Medulla oblongata (tissue), 1 donor: ENCODE measurements around the gene PPIH.
"Not testable (repeated sequence)": the region's sequence is repeated elsewhere in the genome, so short reads cannot be mapped to it uniquely, and the experiment has no call there.

Source experiments
- DNase-seq: peaks from one replicate; pipeline ENCODE4 v3.0.0-alpha.2; 2015; ENCODE audit errors: extremely low spot score

Gene PPIH

DNA sequence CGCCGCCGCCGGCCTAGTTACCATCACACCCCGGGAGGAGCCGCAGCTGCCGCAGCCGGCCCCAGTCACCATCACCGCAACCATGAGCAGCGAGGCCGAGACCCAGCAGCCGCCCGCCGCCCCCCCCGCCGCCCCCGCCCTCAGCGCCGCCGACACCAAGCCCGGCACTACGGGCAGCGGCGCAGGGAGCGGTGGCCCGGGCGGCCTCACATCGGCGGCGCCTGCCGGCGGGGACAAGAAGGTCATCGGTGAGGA is 24.2 kb downstream of the PPIH start:
- not testable (repeated sequence) for DNase-seq

DNA sequence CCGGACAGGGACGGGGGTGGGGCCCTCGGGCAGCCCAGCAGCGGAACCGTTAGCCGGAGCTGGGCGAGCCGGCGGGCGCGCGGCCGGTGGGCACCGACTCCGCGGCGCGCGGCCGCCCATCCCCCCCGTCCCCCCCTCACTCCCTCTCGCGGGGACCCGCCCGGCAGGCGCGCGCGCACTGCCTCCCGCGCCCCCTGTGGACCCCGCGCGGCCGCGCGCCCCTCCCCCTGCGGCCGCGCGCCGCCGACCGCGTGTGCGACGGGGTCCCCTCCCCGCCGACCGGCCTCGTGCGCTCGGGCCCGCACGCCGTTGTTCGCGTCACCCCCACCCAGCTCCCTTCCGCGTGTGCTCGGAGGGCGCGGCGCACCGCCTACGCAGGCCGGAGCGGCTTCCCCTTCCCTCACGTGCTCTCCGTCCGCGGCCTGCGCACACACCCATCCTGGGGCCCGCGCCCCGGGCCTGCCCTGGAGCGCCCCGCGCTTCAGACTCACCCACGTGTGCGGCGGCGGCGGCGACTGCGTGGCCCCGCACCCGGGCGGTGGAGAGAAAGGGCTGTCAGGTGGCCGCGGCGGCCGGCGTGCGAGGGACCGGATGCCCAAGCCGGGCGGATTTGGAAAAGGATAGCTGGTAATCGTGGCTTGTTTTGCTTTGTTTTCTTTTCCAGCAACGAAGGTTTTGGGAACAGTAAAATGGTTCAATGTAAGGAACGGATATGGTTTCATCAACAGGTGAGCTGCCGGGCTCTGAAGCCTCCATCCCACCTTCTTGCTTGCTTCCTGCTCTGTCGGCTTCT is 24.7 kb downstream of the PPIH start:
- peak; percentile 69 for DNase-seq

DNA sequence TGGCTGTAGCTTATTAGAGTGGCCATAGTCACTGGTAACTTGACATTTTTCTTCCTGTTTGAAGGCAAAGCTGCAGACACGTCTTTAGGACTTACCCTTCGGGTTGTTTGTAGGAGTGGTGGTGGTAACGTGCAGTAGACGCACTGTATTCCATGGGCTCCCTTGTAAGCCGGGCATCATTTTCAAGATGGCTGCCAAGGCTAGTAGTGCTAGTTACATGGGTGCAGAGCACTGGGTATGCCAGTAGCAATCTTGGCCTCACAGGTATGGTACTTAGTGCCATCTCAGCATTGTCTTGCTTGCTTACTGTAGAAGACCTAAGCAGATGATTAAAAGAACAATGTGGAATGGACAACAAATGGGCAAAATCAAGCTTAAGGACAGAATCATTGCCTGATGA is 25.9 kb downstream of the PPIH start:
- DNase-seq = no peak

DNA sequence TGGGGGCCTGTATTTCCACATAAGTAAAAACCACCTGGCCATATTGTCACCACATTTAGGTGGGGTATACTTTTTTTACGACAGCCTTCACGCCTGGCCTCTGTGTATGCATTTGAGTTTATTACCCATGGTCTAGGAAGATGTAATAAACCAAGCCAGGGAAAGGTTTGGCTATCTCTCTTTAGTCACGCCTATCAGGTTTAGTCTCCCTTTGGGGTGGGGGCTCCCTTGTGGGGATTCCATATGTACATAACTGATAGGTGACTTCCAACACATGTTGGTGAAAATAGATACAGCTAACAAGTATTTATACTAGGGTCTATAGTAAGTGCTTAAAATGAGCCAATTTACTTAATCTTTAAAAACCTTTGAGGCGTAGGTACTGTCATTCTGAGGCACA is 28.2 kb downstream of the PPIH start:
- DNase-seq = no peak

DNA sequence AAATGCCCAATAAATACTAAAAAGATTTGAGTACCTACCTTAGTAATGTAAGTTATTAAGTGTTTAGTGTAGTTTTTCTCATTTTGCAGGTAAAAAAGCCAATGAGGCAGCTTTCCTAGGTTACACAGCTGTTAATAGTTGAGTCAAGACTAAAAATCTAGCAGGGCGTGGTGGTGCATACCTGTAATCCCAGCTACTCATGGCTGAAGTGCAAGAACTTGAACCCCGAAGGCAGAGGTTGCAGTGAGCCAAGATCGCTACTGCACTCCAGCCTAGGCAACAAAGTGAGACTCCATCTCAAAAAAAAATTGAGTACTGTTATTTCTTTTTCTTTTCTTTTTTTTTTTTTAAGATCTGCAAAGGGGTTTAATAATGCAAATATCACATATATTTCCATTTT is 31.7 kb downstream of the PPIH start:
- DNase-seq = no peak

DNA sequence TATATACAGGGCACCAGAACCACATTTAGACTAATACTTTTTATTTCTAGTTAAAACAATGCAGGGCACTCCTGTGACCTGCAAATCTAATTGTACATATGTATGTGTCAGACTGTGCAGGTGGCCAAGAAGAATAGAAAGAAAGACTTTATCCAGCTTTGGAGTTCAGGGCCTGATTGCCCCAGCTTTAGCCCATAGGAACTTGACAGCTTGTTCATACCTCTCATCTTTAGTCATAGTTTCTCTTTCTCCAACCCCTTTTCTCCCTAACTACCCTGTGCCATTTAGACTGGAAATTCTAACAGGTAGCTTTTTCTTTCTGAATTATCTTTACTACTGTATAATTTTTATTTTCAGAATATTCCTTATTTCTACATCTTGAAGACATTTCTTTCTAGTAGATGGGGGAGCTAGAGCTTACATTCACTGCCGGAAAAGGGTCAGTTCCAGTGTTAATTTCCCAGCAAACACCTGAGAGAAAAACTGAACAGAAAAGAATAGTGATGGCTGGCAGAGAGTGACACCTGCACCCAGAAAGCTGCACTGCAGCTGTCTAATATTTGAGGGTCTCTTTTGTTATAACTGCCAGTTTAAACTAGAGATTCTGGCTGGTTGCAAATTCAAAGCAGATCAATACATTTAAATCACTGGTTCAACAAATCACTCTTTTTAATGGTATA is 32.4 kb downstream of the PPIH start:
- no peak for DNase-seq

DNA sequence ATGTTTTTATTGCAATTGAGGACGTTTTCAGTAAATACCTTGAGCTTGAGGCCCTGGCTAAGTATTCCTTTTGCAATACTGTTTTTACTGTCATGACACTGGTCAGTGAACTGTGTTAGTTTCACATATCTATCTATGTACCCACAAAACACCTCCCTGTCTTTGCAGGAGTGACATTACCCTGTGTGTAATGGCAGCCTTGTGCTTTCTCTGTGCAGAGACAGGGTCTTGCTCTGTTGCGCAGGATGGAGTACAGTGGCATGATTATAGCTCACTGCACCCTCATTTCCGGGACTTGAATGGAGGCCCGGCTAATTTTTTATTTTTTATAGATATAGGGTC is 32.9 kb downstream of the PPIH start:
- DNase-seq = no peak

DNA sequence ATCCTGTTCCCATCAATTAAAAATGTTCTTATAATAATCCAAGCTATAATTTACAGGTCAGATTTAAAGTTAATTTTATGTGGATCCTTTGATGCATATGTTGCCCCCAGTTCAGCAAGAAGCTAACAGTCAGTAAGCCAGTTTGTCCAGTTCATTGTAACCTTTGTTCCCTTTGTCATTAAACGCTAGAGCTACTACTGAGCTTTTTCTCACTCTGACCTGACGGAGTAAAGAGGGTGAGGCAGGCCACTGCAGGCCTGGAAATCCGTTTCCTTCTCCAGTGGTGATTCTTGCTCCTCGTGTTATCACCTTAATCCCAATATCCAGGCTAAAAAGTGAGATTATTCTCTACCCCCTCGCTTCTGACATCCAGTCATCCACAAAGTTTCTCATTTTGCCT is 34.2 kb downstream of the PPIH start:
- no peak for DNase-seq

DNA sequence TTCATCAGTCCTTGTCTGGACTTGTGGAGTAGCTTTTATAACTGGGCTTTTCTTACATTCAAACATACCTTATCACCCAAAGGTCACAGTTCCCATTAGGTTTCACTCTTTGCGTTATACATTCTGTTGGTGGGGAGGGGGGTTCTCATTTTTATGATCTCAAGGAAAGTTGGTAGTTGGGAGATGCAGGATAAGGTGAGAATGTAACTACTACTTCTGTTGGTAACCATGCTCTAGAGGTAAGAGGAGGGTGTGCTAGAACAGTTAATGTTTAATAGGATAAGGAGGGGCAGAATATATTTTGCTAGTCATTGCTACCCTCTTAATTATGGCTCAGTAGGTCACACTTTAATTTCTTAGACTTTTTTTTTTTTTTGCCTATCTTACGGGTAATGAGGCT is 34.7 kb downstream of the PPIH start:
- no peak for DNase-seq

DNA sequence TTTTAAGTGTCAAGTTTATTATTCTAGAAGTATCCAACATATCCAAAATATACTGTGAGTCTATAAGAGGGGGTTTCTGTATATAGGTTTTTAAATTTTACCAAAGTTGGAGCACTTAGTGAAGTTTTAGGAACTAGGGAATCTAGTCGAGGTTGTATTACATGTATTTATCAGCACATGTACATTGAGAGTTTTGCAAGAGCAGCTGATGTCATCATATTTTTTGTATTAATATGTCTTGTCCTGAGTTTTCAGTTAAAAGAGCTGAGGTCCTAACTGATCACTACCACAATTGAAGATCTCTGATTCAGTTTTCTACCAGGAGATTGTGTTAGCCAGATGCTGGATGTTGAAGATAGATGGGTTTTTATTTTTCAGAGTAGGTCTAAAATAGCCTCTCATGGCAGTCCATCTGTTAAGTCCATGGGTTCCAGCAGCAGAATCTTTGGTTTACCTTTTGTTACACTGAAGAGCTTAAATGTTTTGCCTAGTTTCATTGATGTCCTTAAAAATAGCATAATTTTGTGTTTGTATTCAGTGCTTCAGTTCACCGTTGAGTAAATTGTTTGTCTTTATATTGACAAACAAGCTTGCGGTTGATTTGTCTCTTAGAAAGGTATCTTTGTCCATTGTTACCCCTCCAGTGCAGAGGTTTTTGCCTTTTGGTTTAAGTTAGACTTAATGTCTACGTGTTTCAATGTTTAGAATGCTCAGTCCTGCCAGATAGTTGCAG is 40.0 kb downstream of the PPIH start:
- no peak for DNase-seq

DNA sequence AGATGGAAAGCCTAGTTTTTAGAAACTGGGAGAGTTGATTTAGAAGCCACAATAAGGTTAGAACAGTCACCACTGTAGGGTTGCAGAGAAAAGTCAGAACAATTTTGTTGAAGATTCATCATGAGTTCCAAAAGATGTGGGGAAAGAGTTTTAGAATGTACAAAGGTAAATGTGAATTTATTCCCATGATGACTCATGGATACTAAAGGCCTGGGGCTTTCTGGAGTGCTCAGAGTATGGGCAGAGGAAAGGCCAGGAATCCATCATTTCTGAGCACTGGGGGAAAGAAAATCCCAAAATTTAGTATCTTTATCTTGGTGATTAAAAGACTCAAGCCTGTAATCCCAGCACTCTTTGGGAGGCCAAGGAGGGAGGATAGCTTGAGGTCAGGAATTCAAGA is 41.8 kb downstream of the PPIH start:
- DNase-seq = no peak

DNA sequence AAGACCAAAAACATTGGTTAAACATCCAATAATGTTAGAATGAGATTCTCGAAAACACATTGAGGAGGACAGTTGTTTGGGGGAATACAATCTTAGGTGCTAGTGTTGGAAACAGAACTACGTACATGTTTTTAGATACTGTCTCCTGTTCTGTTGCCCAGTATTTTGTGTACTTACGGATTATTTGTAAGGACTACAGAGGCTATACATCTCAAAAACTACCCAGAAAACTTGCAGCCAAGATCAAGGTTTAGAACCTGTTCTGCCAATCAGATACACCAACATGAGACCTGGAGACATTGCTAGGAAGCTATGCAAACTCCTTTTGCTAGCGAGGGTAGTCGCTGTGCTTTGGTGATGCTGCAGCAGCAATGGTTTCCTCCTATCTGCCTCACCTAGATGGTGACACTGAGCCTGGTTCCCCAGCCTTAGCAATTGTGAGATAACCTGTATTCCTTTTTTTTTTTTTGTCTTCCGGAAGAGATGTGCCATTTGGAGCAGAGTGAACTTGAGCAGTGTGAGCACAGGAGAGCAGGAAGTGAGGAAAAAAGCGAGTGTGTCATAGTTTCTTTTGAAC is 45.8 kb downstream of the PPIH start:
- DNase-seq = no peak

DNA sequence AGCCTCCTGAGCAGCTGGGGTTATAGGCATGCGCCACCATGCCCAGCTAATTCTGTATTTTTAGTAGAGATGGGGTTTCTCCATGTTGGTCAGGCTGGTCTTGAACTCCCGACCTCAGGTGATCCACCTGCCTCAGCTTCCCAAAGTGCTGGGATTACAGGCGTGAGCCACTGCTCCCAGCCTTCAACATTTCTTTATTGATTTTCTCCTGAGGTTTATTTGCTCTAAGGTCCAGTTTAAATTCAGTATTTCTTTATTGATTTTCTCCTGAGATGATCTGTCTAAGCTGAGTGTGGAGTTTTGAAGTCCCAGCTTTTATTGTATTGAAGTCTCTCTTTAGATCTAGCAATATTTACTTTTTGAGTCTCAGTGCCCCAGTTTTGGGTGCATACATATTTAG is 54.6 kb downstream of the PPIH start:
- not testable (repeated sequence) for DNase-seq

DNA sequence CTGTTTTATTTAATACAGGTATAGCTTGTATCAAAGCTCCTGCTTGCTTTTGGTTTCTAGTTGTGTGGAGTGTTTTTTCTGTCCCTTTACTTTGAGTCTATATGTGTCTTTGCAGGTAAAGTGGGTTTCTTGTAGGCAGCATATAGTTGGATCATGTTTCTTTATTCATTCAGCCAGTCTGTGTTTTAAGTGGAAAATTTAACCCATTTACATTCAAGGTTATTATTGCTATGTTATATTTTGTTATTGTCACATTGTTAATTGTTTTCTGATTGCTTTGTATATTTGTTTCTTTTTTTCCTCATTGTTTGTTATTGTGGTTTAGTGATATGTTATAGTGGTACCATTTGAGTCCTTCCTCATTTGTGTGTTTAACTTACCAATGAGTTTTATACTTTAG is 55.1 kb downstream of the PPIH start:
- DNase-seq = no peak

DNA sequence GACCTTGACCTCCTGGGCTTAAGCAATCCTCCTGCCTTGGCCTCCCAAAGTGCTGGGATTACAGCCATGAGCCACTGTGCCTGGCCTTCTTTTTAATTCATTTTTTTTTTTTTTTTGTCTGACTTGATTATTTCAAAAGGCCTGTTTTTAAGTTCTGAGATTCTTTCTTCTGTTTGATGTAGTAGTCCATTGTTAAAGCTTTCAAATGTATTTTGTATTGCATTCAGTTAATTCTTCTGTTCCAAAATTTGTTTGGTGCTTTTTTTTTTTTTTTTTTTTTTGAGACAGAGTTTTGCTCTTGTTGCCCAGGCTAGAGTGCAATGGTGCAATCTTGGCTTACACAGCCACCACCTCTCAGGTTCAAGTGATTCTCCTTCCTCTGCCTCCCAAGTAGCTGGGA is 56.2 kb downstream of the PPIH start:
- DNase-seq = not testable (repeated sequence)

DNA sequence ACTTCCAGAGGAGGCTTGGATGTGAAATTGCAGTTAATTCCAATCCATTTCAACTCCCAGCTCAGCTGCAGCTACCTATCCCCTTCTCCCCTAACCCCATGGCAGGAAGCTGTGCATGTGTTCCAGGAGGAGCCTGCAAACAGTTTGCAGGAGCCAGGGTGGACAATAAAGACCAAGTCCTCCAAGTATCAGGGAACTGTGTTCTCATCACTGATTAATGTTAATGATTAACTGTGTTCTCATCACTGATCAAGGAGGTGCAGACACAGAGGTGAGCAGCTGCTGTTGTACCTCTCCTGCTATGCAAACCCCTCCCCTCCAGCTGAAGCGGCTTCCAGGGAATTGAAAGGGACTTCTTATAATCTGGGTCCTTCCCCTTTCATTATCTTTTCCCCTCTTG is 62.6 kb downstream of the PPIH start:
- no peak for DNase-seq

DNA sequence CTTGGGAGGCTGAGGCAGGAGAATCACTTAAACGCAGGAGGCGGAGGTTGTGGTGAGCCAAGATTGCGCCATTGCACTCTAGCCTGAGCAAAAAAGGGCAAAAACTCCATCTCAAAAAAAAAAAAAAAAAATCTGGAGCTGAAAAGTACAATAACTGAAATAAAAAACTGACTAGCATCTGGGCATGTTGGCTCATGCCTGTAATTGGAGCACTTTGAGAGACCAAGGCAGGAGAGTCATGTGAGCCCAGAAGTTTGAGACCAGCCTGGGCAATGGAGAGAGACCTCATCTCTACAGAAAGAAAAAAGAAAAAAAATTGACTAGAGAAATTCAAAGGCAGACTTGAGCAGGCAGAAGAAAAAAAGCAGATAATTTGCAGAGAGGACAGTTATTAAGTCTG is 63.7 kb downstream of the PPIH start:
- no peak for DNase-seq

DNA sequence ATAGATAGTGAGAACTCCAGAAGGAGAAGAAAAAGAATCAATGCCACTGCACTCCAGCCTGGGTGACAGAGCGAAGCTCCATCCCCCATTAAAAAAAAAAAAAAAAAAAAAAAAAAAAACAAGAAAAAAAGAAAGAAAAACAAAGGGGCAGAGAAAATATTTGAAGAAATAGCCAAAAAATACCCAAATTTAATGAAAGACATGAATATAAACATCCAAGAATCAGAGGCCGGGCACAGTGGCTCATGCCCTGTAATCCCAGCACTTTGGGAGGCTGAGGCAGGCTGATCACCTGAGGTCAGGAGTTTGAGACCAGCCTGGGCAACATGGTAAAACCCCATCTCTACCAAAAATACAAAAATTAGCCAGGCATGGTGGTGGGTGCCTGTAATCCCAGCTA is 64.2 kb downstream of the PPIH start:
- not testable (repeated sequence) for DNase-seq

DNA sequence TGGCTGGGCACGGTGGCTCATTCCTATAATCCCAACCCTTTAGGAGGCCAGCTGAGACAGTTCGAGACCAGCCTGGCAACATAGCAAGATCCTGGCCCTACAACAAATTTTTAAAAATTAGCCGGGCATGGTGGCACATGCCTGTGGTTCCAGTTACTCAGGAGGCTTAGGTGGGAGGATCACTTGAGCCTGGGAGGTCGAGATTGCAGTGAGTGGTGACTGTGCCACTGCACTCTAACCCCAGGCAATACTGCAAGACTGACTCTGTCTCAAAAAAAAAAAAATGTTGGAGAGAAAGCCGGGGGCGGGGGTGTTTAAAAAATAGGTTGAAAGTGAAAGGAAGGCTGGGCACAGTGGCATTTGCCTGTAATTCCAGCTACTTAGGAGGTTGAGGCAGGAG is 65.3 kb downstream of the PPIH start:
- DNase-seq = no peak

DNA sequence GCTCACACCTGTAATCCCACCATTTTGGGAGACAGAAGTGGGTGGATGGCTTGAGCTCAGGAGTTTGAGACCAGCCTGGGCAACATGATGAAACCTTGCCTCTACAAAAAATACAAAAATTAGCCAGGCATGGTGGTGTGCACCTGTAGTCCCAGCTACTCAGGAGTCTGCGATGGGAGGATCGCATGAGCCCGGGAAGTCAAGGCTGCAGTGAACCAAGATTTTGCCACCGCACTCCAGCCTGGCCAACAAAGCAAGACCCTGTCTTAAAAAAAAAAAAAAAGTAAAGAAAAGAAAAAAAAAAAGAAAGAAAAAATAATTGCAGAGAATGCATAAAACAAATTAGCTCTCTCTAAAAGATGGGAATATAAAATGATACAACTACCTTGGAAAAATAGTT is 67.6 kb downstream of the PPIH start:
- DNase-seq = not testable (repeated sequence)
